SW 1271 (cell line): ENCODE results near the gene CSTB.
A peak's percentile ranks its signal among the peaks of the same experiment; 100 is the strongest.

Source experiments
- DNase-seq, 2 experiments: peaks; one replicate each; lab custom pipeline; 2025; lab: John Stamatoyannopoulos, UW

The CSTB gene

GRCh38 chr21:43810505-43811261, 34.6 kb upstream of the CSTB start:
- peak in 1 of 2 experiments; percentile 36 for DNase-seq

- no peak for DNase-seq
These were observed 33.9 kb upstream of the CSTB start for GRCh38 chr21:43809853-43810504.

DNA sequence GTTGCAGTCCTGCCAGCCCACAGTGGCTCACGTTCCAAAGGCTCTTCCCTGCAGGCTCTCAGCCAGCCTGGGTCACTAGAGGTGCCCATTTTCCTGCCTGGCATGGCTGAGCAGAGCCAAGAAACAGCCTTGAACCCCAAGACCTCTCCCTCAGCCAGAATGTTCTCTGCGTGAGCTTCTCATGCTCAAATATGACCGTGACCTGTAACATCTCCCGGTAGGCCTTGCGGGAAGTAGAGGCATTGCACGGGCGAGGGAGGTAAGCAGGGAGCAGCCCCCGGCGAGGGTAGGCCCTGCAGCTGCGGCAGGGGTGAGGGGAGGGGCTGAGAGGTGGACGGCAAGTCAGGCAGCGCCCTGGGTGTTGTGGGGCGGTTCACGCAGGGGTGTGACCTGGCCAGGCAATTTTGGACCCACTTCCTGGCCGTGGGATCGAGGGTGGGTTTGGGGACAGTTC, 33.3 kb upstream of the CSTB start:
- DNase-seq: no peak

GRCh38 chr21:43808832-43809251, 32.7 kb upstream of the CSTB start:
- no peak for DNase-seq

GRCh38 chr21:43808367-43808766, 32.3 kb upstream of the CSTB start:
- DNase-seq: no peak

DNA sequence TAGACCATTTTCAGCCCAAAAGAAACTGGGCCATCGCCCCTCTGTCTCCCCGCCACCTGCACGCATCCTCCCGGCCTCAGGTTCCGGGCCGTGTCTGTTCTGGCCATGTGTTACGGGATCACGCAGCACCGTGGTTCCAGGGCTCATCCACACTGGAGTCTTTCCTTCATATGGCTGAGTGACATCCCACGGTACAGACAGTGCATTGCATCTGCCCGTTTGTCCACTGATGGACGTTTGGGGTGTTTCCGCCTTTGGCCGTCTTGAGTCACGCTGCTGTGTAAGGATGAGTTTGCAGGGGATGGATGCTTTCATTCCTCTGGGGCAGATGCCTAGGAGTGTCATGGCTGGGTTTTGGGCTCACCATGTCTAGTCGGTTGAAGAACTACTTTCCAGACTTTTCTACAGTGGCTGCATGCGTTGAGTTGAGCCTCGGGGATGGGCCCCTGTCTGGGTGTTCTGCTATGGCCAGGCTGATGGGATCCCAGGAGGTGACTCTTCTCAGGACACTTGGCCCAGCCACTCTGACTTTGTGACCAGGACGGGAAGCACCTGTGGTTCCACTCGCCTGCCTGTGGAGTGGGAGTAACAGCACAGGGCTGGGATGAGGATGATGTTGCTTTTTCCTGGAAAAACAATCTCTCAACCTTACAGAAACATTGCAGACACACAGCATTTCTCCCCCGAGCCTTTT, 30.1 kb upstream of the CSTB start:
- DNase-seq: no peak

- DNase-seq: no peak
These were observed 29.2 kb upstream of the CSTB start for GRCh38 chr21:43805275-43805800.

DNA sequence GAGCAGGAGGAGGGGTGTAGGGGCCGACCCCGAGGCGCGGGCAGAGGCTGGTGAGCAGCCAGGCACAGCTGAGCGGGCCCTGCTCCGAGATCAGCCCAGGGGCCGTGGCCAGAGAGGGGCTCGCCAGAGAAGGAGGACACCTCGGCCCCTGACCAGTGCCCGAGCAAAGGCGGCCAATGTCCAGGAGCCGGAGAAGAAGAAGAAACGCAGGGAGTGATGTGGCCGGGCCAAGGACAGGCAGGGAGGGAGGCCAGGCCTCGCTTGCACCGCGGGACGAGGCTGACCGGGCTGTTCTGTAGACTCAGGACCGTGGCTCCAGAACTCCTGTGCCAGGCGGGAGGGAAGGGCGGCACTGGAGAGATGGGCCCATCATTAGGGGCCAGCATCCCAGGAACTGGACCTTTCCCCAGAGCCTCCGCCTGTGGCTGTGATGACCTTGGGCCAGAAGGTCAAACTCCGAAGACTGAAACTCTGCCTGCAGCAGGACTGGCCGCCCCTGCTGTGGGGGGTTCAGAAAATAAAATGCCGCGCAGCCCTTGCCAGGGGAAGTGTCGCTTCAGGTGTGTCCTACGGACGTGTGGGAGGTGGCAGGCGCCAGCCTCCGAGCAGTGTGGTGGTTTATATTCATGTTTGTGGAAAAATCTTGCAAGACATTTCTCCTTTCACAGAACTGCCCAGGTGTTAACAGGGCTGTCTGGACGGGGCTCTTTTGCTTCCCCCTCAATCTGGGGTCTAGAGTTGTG, 27.6 kb upstream of the CSTB start:
- DNase-seq: no peak

GRCh38 chr21:43802713-43803313, 26.7 kb upstream of the CSTB start:
- no peak for DNase-seq

DNA sequence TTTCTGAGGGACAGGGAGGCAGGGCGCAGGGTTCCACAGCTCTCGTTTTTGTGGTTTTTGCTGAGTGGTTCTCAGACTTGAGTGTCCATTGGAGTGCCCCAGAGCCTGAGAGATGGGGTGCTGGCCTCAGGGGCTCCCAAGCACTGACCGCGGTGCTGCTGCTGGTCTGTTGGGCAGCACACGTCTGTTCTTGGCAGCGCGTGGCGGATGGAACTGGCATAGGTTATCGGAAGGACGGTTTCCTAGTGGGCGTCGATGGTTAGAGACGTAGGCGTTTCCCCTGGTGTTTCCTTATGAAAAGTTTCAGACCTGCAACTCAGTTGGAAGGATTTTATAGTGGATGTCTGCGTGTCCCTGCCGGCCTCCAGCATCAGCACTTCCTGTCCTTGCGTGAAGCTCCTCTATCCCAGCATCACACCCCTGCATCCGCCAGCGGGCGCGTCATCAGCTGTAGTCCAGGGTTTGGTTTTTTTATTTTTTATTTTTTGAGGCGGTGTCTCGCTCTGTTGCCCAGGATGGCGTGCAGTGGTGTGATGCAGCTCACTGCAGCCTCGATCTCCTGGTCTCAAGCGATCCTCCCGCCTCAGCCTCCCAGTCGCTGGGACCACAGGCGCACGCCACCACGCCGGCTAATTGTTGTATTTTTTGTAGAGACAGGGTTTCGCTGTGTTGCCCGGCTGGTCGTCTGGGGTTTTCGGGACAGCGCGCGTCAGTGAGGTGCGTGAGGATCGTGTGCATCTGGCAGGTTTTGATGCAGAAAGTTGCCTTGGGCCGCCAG, 25.1 kb upstream of the CSTB start:
- DNase-seq: no peak

DNA sequence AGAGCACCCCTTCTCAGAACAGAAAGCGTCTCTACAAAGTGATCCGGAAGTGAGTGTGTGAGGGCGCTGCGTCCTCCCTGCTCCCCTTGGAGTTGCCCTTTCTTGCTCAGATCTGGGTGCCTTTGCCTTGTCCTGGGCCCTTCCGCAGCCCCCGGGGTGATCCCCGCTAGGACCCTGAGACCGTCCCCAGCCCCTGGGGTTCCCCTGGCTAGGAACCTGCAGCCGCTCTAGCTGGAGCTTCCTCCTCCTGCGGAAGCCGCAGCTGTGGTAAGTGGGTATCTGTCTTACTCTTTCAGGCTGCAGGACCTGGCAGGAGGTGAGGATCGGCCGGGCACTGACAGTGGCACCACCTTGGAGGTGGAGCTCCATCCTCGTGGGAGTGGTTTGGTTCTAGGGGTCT, 24.5 kb upstream of the CSTB start:
- no peak for DNase-seq

DNA sequence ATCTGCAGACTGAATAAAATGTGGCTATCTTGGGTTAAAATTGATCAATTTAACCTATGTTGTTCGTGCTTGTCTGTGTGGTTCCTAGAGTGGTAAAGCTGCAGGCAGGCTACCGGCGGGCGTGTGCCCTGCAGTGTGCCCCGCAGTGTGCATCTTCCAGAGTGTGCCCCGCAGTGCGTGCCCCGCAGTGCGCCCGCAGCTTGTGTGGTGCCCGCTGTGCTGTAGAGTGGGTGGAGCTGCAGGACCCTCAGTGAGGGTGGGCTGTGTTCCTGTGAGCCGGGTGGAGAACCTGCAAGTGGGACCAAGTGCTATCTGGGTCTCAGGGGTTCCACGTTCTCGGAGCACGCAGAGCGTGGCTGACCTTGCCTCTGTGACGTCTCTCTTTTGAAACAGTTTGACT, 24.0 kb upstream of the CSTB start:
- DNase-seq: no peak

DNA sequence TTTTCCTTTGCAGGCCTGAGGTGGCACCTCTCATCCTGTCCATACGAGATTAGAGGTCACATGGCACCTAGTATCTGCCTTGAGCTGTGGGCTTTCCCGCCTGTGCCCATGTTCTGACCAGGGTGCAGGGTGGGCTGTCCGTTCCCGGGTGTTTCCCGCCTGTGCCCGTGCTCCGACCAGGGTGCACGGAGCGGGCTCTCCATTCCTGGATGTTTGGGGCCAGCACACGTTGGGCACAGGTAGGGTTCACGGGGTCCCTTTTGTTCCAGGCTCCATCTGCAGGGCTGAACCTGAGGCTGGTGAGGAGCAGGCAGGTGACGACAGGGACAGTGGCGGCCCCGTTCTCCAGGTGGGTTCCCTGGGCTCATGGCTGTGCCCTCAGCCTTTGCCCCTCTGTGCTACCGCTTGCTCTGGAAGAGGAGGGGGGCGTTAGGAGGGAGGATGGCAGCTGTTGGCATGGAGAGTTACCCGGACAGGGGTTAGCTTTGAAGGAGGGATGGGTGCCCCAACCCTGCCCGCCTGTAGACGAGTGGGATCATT, 23.3 kb upstream of the CSTB start:
- DNase-seq: no peak

DNA sequence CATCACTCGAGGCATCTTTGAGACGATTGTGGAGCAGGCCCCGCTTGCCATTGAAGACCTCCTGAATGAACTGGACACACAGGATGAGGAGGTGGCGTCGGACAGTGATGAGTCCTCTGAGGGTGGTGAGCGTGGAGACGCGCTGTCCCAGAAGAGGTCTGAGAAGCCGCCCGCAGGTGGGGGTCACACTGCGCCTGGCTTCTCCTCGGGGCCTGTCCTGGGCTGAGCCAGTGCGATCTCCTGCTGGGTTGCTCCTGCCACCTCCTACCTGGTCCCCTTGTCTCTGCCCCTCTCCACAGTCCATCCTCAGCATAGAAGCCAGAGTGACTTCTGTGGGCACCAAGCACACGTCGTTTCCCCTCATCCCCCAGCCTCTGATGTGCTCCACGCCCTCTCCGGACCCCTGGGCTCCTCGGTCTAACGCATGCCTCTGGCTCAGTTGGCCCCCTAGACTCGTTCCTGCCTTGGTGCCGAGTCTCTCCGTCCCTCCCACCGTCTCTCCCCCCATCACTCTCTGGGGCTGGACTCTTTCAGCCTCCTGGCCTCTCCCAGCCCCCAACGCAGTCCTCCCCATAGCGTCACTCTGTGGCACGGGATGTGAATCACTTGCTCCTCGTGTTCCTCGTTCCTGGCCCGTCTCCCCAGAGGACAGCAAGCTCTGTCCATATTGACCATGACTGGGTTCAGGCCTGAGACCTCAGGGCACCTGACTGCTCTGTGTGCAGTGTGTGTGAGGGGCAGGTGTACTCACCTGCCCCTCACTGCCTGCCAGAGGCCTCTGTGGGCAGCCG, 22.0 kb upstream of the CSTB start:
- DNase-seq: no peak

DNA sequence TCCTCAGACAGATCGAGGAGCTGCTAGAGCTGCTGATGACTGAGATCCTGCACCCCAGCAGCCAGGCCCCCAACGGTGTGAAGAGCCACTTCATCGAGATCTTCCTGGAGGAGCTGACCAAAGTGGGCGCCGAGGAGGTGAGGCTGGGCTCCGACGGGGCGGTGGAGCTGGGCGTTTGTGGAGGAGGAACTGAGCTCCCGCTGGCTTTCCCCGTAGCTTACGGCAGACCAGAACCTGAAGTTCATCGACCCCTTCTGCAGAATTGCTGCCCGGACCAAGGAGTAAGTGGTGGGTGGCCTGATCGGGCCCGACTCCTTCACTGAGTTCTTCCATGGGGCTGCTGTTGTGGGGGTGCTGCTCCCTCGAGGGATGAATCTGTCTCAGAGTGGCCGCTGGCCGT, 21.3 kb upstream of the CSTB start:
- no peak for DNase-seq

DNA sequence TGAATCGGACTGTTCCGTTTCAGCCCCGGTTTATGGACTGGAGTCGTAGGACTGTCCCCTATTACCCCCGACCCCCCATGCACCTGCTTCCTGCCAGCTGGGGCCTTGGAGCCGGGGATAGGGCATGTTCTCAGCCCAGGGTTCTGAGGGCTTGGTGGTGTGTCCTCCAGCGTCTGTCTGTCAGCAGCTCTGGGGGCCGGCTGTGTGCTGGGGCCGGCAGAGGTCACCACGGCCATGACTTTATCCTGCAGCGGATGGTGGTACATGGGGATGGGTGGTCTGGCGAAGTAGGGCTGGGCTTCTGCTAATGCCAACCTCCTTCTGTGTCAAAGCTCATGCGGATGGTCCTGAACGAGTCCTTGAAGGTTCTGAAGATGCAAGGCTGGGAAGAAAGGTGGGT, 18.7 kb upstream of the CSTB start:
- DNase-seq: no peak

- DNase-seq: no peak
These were observed 18.2 kb upstream of the CSTB start for GRCh38 chr21:43794311-43794710.

DNA sequence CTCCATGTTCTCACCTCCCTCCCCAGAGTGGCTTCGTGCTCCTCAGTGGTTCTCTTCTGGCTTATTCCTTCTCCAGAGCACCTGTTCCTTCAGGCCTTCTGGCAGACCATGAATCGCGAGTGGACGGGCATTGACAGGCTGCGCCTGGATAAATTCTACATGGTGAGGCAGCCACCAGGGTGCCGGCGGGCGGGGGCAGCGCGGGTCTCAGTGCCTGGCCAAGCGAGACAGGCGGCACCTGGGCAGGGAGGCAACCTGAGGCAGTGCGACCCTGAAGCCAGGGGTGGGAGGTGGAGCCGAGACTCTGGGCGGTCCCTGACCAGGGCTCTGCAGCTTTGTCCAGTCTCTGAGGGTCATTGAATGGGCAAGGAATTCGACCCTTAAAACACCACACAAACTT, 17.1 kb upstream of the CSTB start:
- DNase-seq: no peak

DNA sequence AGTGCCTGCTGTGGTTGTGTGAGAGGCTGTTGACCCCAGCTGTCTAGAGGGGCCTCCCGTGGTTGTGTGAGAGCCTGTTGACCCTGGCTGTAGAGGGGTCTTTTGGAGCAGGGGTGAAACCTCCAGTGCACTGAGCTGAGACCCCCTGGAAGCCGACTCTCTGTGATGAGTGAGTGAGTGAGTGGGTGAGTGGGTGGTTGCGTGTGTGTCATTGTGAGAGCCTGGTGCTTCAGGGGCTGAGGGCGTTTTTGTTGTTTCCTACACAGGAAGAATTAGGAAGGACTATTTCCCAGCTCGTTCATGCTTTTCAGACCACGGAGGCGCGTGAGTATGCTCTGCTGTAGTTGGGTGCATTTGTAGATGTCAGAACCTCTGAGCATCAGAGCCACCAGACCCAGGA, 16.3 kb upstream of the CSTB start:
- DNase-seq: no peak

GRCh38 chr21:43790010-43790524, 14.0 kb upstream of the CSTB start:
- DNase-seq: no peak
